Colonic mucosa (tissue), 4 donors: Measurements from ENCODE around the gene AFF2. TPM values are rescaled to one million over a fixed set of nuclear protein-coding genes. Genes with fewer than 3 reads are reported as not detected.

Source experiments
- DNase-seq: peaks from one replicate; pipeline ENCODE4 v3.0.0-alpha.2; 2020
- H3K27ac ChIP-seq: fragments of 200-600 bp; one replicate; pipeline ENCODE4 v1.8.0; 2021
- H3K27me3 ChIP-seq: fragments of 200-600 bp; one replicate; pipeline ENCODE4 v1.8.0; 2021
- H3K36me3 ChIP-seq: fragments of 200-600 bp; one replicate; pipeline ENCODE4 v1.8.0; 2021
- H3K4me1 ChIP-seq: fragments of 200-600 bp; one replicate; pipeline ENCODE4 v1.8.0; 2021; ENCODE audit warnings: mild to moderate bottlenecking
- H3K4me3 ChIP-seq: fragments of 200-600 bp; one replicate; pipeline ENCODE4 v1.8.0; 2021
- H3K9ac ChIP-seq, 2 donors: one replicate each; pipeline ENCODE4 v1.7.0; 2013; ENCODE audit warnings: control low read depth in 2 of 2, low read depth in 2 of 2, low read length in 2 of 2
- H3K9me3 ChIP-seq: fragments of 200-600 bp; one replicate; pipeline ENCODE4 v1.8.0; 2021
- intact Hi-C: fragments of 100-400 bp; cut with DNase I; formaldehyde crosslinking; loops from one replicate; pipeline ENCODE4 v1.14.1; 2022
- total RNA-seq, 2 donors: library from RNA; stranded (reverse); fragmentation: NEBNext Ultra II Directional in 1 of 2; extraction: Animal tissue kit (Norgen Biotek cat#: 25700) in 1 of 2; gene quantifications; one replicate each; pipeline ENCODE4 v1.2.1, GENCODE V29; 2021
- TF ChIP-seq, protein P1 (sequence below): fragments of 200-600 bp; IDR thresholded peaks from one replicate; pipeline ENCODE4 v1.8.0; 2022; ENCODE audit warnings: antibody characterized with exemption, mild to moderate bottlenecking
- donor health status: healthy.
- donor health status: DM: no; HTN: no; CAD: no.
- donor health status: DM: no; HTN: no; CAD: no.

Gene AFF2
- total RNA-seq, 2 donors from 2014 or later, result 0.05 to 0.12 TPM

DNA sequence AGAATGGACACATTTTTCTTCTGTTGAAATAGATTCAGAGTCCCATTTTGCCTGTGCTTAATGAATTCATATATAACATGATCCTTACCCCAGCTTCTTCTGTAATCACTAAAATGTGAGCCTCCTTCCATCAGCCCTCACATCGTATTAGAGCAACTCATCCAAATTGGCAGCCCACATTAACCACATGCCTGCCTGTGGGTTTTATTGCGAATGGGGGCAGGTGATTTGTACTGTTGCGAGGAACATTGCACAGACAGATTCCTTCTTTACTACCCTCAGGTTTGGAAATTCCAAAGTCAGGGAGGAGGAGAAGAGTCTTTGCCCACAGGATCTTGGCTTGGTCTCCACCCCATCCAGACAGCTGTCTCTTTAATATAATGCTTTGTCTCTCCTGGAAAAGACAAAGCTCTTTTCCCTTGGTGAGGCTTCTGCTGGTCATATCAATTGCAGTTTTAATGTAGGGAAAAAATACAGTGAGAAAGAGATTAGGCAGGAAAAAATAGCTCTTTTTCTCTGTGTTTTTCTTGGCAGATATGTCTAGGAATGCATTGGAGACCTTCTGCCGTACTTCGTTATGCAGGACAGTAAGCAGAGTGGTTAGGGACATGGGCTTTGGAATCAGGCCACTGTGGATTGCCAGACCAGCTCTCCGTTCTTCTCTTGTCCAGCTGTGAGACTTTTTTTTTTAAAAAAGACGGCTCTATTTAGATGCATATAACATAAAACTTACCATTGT is 371.2 kb downstream of the AFF2 start:
- DNase-seq, result no peak
- intact Hi-C loops, result no loop called here

DNA sequence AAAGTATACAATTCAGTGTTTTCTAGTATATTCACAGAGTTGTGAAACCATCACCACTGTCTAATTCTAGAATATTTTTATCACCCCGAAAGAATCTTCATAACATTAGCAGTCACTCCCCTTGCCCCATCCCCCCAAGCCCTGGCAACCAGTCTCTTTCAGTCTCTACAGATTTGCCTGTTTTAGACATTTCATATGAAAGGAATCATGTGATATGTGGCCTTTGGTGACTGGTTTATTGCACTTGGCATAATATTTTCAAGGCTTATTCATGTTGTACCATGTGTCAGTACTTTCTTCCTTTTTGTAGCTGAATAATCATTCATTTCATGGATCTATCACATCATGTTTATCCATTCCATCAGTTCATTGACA is 371.7 kb downstream of the AFF2 start:
- intact Hi-C loops, result no loop called here
- Histone ChIP-seq H3K9ac (no peak overlapping the region), H3K9me3 (no peaks in the 10 kb centered on the region), H3K36me3 (no peaks in the 10 kb centered on the region), H3K4me1 (no peaks in the 10 kb centered on the region), H3K27ac (no peak overlapping the region), H3K4me3 (no peak overlapping the region), H3K27me3 (no peaks in the 10 kb centered on the region)
- no peak for DNase-seq
- TF ChIP-seq, protein P1, sequence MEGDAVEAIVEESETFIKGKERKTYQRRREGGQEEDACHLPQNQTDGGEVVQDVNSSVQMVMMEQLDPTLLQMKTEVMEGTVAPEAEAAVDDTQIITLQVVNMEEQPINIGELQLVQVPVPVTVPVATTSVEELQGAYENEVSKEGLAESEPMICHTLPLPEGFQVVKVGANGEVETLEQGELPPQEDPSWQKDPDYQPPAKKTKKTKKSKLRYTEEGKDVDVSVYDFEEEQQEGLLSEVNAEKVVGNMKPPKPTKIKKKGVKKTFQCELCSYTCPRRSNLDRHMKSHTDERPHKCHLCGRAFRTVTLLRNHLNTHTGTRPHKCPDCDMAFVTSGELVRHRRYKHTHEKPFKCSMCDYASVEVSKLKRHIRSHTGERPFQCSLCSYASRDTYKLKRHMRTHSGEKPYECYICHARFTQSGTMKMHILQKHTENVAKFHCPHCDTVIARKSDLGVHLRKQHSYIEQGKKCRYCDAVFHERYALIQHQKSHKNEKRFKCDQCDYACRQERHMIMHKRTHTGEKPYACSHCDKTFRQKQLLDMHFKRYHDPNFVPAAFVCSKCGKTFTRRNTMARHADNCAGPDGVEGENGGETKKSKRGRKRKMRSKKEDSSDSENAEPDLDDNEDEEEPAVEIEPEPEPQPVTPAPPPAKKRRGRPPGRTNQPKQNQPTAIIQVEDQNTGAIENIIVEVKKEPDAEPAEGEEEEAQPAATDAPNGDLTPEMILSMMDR, result no peak

More for the DNA sequence above, 371.2 kb downstream of the AFF2 start:
- TF ChIP-seq, protein P1, result no peak
- Histone ChIP-seq H3K4me1 (no peaks in the 10 kb centered on the region), H3K9ac (no peak overlapping the region), H3K27ac (no peak overlapping the region), H3K4me3 (no peak overlapping the region), H3K9me3 (no peaks in the 10 kb centered on the region), H3K36me3 (no peaks in the 10 kb centered on the region), H3K27me3 (no peaks in the 10 kb centered on the region)

DNA sequence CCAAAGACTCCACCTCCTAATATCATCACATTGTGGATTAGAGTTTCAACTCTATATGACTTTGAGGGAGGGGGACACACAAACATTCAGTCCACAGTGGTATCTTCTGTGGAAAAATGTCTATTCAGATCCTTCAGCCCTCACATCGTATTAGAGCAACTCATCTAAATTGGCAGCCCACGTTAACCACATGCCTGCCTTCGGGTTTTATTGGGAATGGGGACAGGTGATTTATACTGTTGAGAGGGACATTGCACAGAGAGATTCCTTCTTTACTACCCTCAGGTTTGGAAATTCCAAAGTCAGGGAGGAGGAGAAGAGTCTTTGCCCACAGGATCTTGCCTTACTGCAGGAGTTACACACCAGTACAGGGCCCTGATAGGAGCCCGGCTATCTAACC is 372.5 kb downstream of the AFF2 start:
- no peak overlapping the region for H3K27ac ChIP-seq
- H3K4me1 ChIP-seq, result no peaks in the 10 kb centered on the region
- no peak overlapping the region for H3K9ac ChIP-seq
- no peak for DNase-seq
- H3K27me3 ChIP-seq, result no peaks in the 10 kb centered on the region
- intact Hi-C loops, result no loop called here
- no peaks in the 10 kb centered on the region for H3K9me3 ChIP-seq
- no peaks in the 10 kb centered on the region for H3K36me3 ChIP-seq
- no peak overlapping the region for H3K4me3 ChIP-seq
- TF ChIP-seq, protein P1, result no peak

DNA sequence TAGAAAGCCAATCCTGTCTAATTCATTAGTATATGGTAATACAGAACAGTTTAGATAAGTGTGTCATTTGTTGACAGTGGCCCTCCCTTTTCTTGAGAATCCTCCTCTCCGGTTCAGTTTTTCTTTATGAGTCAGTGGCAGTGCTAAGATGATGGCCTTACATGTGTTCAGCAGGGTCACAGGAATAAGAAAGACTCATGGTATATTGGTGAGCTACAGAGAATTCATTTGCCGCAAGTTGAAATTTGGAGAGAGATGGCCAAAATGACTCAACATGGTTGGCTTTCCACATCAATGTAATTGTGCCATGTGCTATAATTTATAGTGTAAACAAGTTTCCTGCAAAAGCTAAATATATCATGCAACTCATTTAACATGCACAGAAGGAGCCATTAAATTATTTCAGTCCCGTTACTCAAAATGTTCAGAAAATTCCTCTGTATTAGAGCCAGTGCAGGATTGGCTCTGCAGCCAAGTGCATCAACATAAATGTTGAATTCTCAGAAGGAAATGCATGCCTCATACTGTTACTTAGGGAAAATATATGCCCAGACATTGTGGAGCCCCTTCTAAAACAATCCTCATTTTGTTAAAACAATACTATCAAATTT is 374.3 kb downstream of the AFF2 start:
- H3K9ac ChIP-seq, result no peak overlapping the region
- no peaks in the 10 kb centered on the region for H3K36me3 ChIP-seq
- intact Hi-C loops, result no loop called here
- H3K27ac ChIP-seq, result no peak overlapping the region
- TF ChIP-seq, protein P1, result no peak
- no peaks in the 10 kb centered on the region for H3K27me3 ChIP-seq
- no peaks in the 10 kb centered on the region for H3K9me3 ChIP-seq
- no peaks in the 10 kb centered on the region for H3K4me1 ChIP-seq
- DNase-seq, result no peak
- no peak overlapping the region for H3K4me3 ChIP-seq

DNA sequence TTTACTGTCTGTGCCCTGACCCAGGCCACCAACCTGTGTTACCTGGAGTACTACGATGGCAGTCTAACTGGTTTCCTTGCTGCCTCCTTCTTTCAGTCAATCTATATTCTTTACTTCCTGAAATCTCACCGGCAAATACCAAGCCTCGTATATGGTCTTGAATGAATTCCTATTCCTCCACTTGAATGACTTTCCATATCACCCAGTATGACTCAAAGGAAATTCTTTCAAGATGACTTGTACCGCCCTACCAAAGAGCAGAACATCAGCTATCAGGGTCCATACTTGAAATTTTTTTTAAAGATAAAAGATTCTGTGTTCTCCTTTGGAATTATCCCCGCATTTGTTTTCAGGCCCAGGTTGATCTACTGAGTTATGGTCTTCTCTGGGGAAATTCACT is 378.0 kb downstream of the AFF2 start:
- intact Hi-C loops, result no loop called here
- no peak overlapping the region for H3K27ac ChIP-seq
- TF ChIP-seq, protein P1, result no peak
- H3K27me3 ChIP-seq, result no peaks in the 10 kb centered on the region
- no peak overlapping the region for H3K9ac ChIP-seq
- no peaks in the 10 kb centered on the region for H3K4me1 ChIP-seq
- no peaks in the 10 kb centered on the region for H3K9me3 ChIP-seq
- H3K4me3 ChIP-seq, result no peak overlapping the region
- no peak for DNase-seq
- H3K36me3 ChIP-seq, result no peaks in the 10 kb centered on the region
